Activated naive CD8-positive, alpha-beta T cell treated with anti-CD3 and anti-CD28 coated beads, Interleukin-2, amount 10 ng/mL, durations not matched to agents 7 days and 5 days (primary cell): ENCODE measurements around the gene NPHP4. TPM values are rescaled to one million over a fixed set of nuclear protein-coding genes. Genes with fewer than 3 reads are reported as not detected.

Source experiments
- ATAC-seq: fragments of 150-1000 bp; cut with Tn5 transposase; one replicate; pipeline ENCODE4 v1.10.0; 2021; ENCODE audit warnings: low read depth, moderate library complexity
- POLR2A ChIA-PET: fragments of 350-600 bp; sonication (Branson Sonifier 250); formaldehyde crosslinking; loops from one replicate; lab custom pipeline; 2021; ENCODE audit warnings: antibody characterized with exemption; lab: Charles Lee
- DNase-seq: peaks from one replicate; pipeline ENCODE4 v3.0.0; 2021
- H3K27ac Mint-ChIP-seq: one replicate; pipeline ENCODE4 v1.8.0; 2022; ENCODE audit warnings: mild to moderate bottlenecking, mixed read lengths
- H3K27me3 Mint-ChIP-seq: one replicate; pipeline ENCODE4 v1.8.0; 2022; ENCODE audit warnings: mild to moderate bottlenecking, moderate library complexity, mixed read lengths
- H3K36me3 Mint-ChIP-seq: one replicate; pipeline ENCODE4 v1.8.0; 2021; ENCODE audit warnings: mild to moderate bottlenecking, mixed read lengths
- H3K4me1 Mint-ChIP-seq: one replicate; pipeline ENCODE4 v1.8.0; 2021; ENCODE audit warnings: mixed read lengths
- H3K4me3 Mint-ChIP-seq: one replicate; pipeline ENCODE4 v1.8.0; 2022; ENCODE audit warnings: mild to moderate bottlenecking, moderate library complexity, mixed read lengths
- H3K9me3 Mint-ChIP-seq: one replicate; pipeline ENCODE4 v1.8.0; 2021; ENCODE audit warnings: mixed read lengths
- total RNA-seq, 2 experiments: library from RNA; stranded (reverse); gene quantifications; one replicate each; pipeline ENCODE4 v1.2.3, GENCODE V29; 2021

NPHP4 gene
- total RNA-seq, 2 experiments from 2014 or later: 16.4 to 17.5 TPM

- ATAC-seq: no peak
- no peak for DNase-seq
- Mint-ChIP-seq H3K27me3 (no peaks in the 10 kb centered on the region), H3K4me3 (peak overlapping the region; percentile 99), H3K9me3 (no peaks in the 10 kb centered on the region), H3K36me3 (peaks cover 47% of the 10 kb centered on the region), H3K27ac (peak overlapping the region; percentile 99), H3K4me1 (peaks cover 68% of the 10 kb centered on the region)
- POLR2A ChIA-PET: interaction anchor here (2.1 kb wide), 1 partner anchor 37 kb away, joined by 7 read pairs; no protein-coding TSS in a partner anchor
Measured at GRCh38 chr1:6030547-6031261, 38.5 kb upstream of the NPHP4 start.

GRCh38 chr1:6030132-6030531 is 37.9 kb upstream of the NPHP4 start:
- no peaks in the 10 kb centered on the region for H3K27me3 Mint-ChIP-seq
- POLR2A ChIA-PET: no interaction called here
- no peaks in the 10 kb centered on the region for H3K9me3 Mint-ChIP-seq
- peak overlapping the region; percentile 99 for H3K27ac Mint-ChIP-seq
- peak overlapping the region; percentile 99 for H3K4me3 Mint-ChIP-seq
- DNase-seq (no peak), ATAC-seq (no peak)
- peaks cover 67% of the 10 kb centered on the region for H3K4me1 Mint-ChIP-seq
- H3K36me3 Mint-ChIP-seq: peaks cover 43% of the 10 kb centered on the region

- POLR2A ChIA-PET: interaction anchor here (1.7 to 4.5 kb wide), 3 partner anchors 7 to 37 kb away, joined by 4 to 101 read pairs (median 19); partner anchors contain the start of gene NPHP4
- H3K36me3 Mint-ChIP-seq: peaks cover 42% of the 10 kb centered on the region
- peak overlapping the region; percentile 99 for H3K4me3 Mint-ChIP-seq
- ATAC-seq (no peak), DNase-seq (no peak)
- peaks cover 63% of the 10 kb centered on the region for H3K4me1 Mint-ChIP-seq
- H3K27ac Mint-ChIP-seq: peak overlapping the region; percentile 99
- no peaks in the 10 kb centered on the region for H3K9me3 Mint-ChIP-seq
- no peaks in the 10 kb centered on the region for H3K27me3 Mint-ChIP-seq
Measured at GRCh38 chr1:6029351-6029750, 37.1 kb upstream of the NPHP4 start.

- Mint-ChIP-seq H3K27me3 (no peaks in the 10 kb centered on the region), H3K9me3 (no peaks in the 10 kb centered on the region), H3K4me1 (peaks cover 57% of the 10 kb centered on the region), H3K36me3 (peaks cover 41% of the 10 kb centered on the region), H3K27ac (peak overlapping the region; percentile 99), H3K4me3 (peak overlapping the region; percentile 99)
- DNase-seq (peak; percentile 73), ATAC-seq (peak; percentile 49)
- POLR2A ChIA-PET: interaction anchor here (1.7 to 4.5 kb wide), 3 partner anchors 9 to 35 kb away, joined by 4 to 101 read pairs (median 19); partner anchors contain the start of gene NPHP4
Measured at GRCh38 chr1:6028042-6028850, 36.0 kb upstream of the NPHP4 start.

- Mint-ChIP-seq H3K9me3 (no peaks in the 10 kb centered on the region), H3K4me1 (peaks cover 51% of the 10 kb centered on the region), H3K4me3 (peak overlapping the region; percentile 99), H3K36me3 (peaks cover 37% of the 10 kb centered on the region), H3K27me3 (no peaks in the 10 kb centered on the region), H3K27ac (peak overlapping the region; percentile 99)
- POLR2A ChIA-PET: interaction anchor here (1.7 to 4.5 kb wide), 3 partner anchors 9 to 35 kb away, joined by 4 to 101 read pairs (median 19); partner anchors contain the start of gene NPHP4
- ATAC-seq (peak; percentile 7), DNase-seq (no peak)
Measured at GRCh38 chr1:6027591-6027990, 35.4 kb upstream of the NPHP4 start.

GRCh38 chr1:6026095-6026809 is 34.0 kb upstream of the NPHP4 start:
- ATAC-seq (peak; percentile 79), DNase-seq (peak; percentile 91)
- H3K9me3 Mint-ChIP-seq: peaks cover 6% of the 10 kb centered on the region
- peak overlapping the region; percentile 99 for H3K27ac Mint-ChIP-seq
- H3K27me3 Mint-ChIP-seq: no peaks in the 10 kb centered on the region
- peaks cover 45% of the 10 kb centered on the region for H3K4me1 Mint-ChIP-seq
- peak overlapping the region; percentile 99 for H3K4me3 Mint-ChIP-seq
- POLR2A ChIA-PET: interaction anchor here (0.7 to 4.5 kb wide), 11 partner anchors 11 to 574 kb away, joined by 3 to 101 read pairs (median 3); partner anchors contain the start of gene NPHP4
- H3K36me3 Mint-ChIP-seq: peaks cover 41% of the 10 kb centered on the region

GRCh38 chr1:6025269-6026094 is 33.3 kb upstream of the NPHP4 start:
- Mint-ChIP-seq H3K9me3 (peaks cover 6% of the 10 kb centered on the region), H3K36me3 (peaks cover 33% of the 10 kb centered on the region), H3K4me3 (peak overlapping the region; percentile 99), H3K27me3 (no peaks in the 10 kb centered on the region), H3K27ac (peak overlapping the region; percentile 99), H3K4me1 (peaks cover 37% of the 10 kb centered on the region)
- POLR2A ChIA-PET: interaction anchor here (0.7 to 4.5 kb wide), 12 partner anchors 8 to 575 kb away, joined by 3 to 101 read pairs (median 3); partner anchors contain the start of gene NPHP4
- DNase-seq (no peak), ATAC-seq (no peak)

GRCh38 chr1:6024376-6024775 is 32.2 kb upstream of the NPHP4 start:
- no peak for DNase-seq
- Mint-ChIP-seq H3K27me3 (no peaks in the 10 kb centered on the region), H3K4me3 (no peak overlapping the region), H3K36me3 (peaks cover 27% of the 10 kb centered on the region), H3K4me1 (peaks cover 26% of the 10 kb centered on the region), H3K9me3 (peaks cover 6% of the 10 kb centered on the region), H3K27ac (no peak overlapping the region)
- no peak for ATAC-seq
- POLR2A ChIA-PET: interaction anchor here (1.0 to 1.2 kb wide), 2 partner anchors 9 to 565 kb away, joined by 3 read pairs; no protein-coding TSS in a partner anchor

GRCh38 chr1:6023346-6023745 is 31.1 kb upstream of the NPHP4 start:
- no peaks in the 10 kb centered on the region for H3K27me3 Mint-ChIP-seq
- no peak for ATAC-seq

GRCh38 chr1:6022193-6022592 is 30.0 kb upstream of the NPHP4 start:
- no peak overlapping the region for H3K27ac Mint-ChIP-seq
- ATAC-seq (no peak), DNase-seq (no peak)
- no peaks in the 10 kb centered on the region for H3K27me3 Mint-ChIP-seq
- peaks cover 6% of the 10 kb centered on the region for H3K9me3 Mint-ChIP-seq
- H3K4me3 Mint-ChIP-seq: no peak overlapping the region
- POLR2A ChIA-PET: no interaction called here
- H3K4me1 Mint-ChIP-seq: peaks cover 11% of the 10 kb centered on the region
- peaks cover 22% of the 10 kb centered on the region for H3K36me3 Mint-ChIP-seq

More at GRCh38 chr1:6023346-6023745, 31.1 kb upstream of the NPHP4 start:
- no peak for DNase-seq
- Mint-ChIP-seq H3K36me3 (peaks cover 22% of the 10 kb centered on the region), H3K27ac (no peak overlapping the region), H3K4me1 (peaks cover 18% of the 10 kb centered on the region), H3K4me3 (no peak overlapping the region), H3K9me3 (peaks cover 6% of the 10 kb centered on the region)
- POLR2A ChIA-PET: no interaction called here

GRCh38 chr1:6019166-6019845 is 27.1 kb upstream of the NPHP4 start:
- Mint-ChIP-seq H3K36me3 (peaks cover 17% of the 10 kb centered on the region), H3K27ac (no peak overlapping the region), H3K9me3 (peaks cover 6% of the 10 kb centered on the region), H3K4me1 (peaks cover 5% of the 10 kb centered on the region), H3K27me3 (no peaks in the 10 kb centered on the region), H3K4me3 (no peak overlapping the region)
- ATAC-seq (no peak), DNase-seq (no peak)
- POLR2A ChIA-PET: interaction anchor here (1.7 kb wide), 1 partner anchor 9 kb away, joined by 4 read pairs; no protein-coding TSS in a partner anchor
